H1 (cell line): Measurements from ENCODE around the gene NBEA. TPM values are rescaled to one million over a fixed set of nuclear protein-coding genes. Genes with fewer than 3 reads are reported as not detected.

Experiments used
- CTCF ChIA-PET: fragments of 300-600 bp; sonication (Branson Sonifier 250); formaldehyde crosslinking; loops from one replicate; lab custom pipeline; 2021; ENCODE audit not compliant: partially characterized antibody; lab: Charles Lee
- POLR2A ChIA-PET: fragments of 300-600 bp; sonication (Branson Sonifier 250); formaldehyde crosslinking; loops from one replicate; lab custom pipeline; 2021; ENCODE audit warnings: inconsistent platforms; ENCODE audit not compliant: partially characterized antibody; lab: Charles Lee
- DNase-seq, 2 experiments: peaks; one replicate each; pipeline versions ENCODE4 v3.0.0 to v3.0.0-alpha.2; 2010 to 2022; ENCODE audit warnings: low spot score in 2 of 2, low read depth in 1 of 2, mixed read lengths in 1 of 2
- FAIRE-seq: peaks from 2 replicates; lab custom pipeline; 2011; peaks lifted over from hg19 to GRCh38; lab: Jason Lieb, UNC
- H2AFZ ChIP-seq: 2 replicates; pipeline ENCODE4 v1.8.1; 2012; ENCODE audit warnings: low read length, inconsistent platforms
- H2AK5ac ChIP-seq: 2 replicates; pipeline ENCODE4 v1.6.1; 2013; ENCODE audit warnings: low read depth, low read length
- H2BK120ac ChIP-seq: replicated peaks from 2 replicates; pipeline ENCODE3; 2013; ENCODE audit warnings: low read depth, low read length, inconsistent platforms
- H2BK12ac ChIP-seq: 2 replicates; pipeline ENCODE4 v1.6.1; 2013; ENCODE audit warnings: low read depth, low read length
- H2BK15ac ChIP-seq: 2 replicates; pipeline ENCODE4 v1.6.1; 2013; ENCODE audit warnings: low read length
- H2BK20ac ChIP-seq: 2 replicates; pipeline ENCODE4 v1.6.1; 2013; ENCODE audit warnings: low read length
- H2BK5ac ChIP-seq: 2 replicates; pipeline ENCODE4 v1.6.1; 2013; ENCODE audit warnings: low read depth, low read length
- H3K14ac ChIP-seq: 2 replicates; pipeline ENCODE4 v1.6.1; 2013; ENCODE audit warnings: inconsistent platforms; ENCODE audit not compliant: insufficient read length
- H3K18ac ChIP-seq: 2 replicates; pipeline ENCODE4 v1.6.1; 2013; ENCODE audit warnings: low read length; ENCODE audit errors: extremely low read depth
- H3K23ac ChIP-seq: 2 replicates; pipeline ENCODE4 v1.6.1; 2013; ENCODE audit warnings: inconsistent platforms; ENCODE audit not compliant: insufficient read length
- H3K23me2 ChIP-seq: 2 replicates; pipeline ENCODE4 v1.6.1; 2013; ENCODE audit warnings: low read depth, low read length
- H3K27ac ChIP-seq: 2 replicates; pipeline ENCODE4 v1.6.1; 2011; ENCODE audit warnings: low read depth, low read length, inconsistent platforms
- H3K27me3 ChIP-seq, 4 experiments: replicated peaks in 1 of 4; 1 replicate in 1 of 4; 2 replicates in 3 of 4; pipeline versions ENCODE4 v1.6.1 to v1.8.1; 2011 to 2013; ENCODE audit warnings: low read length in 3 of 4, mild to moderate bottlenecking in 3 of 4, inconsistent platforms in 2 of 4, mixed read lengths in 2 of 4, moderate library complexity in 1 of 4; ENCODE audit not compliant: control insufficient read depth in 3 of 4, insufficient read depth in 3 of 4; ENCODE audit errors: extremely low read depth in 1 of 4
- H3K36me3 ChIP-seq, 4 experiments: 2 replicates each; pipeline versions ENCODE4 v1.6.1 to v1.8.1; 2011 to 2013; ENCODE audit warnings: mild to moderate bottlenecking in 4 of 4, low read length in 3 of 4, moderate library complexity in 2 of 4, control low read depth in 1 of 4, inconsistent platforms in 1 of 4; ENCODE audit not compliant: insufficient read depth in 4 of 4, control insufficient read depth in 2 of 4
- H3K4ac ChIP-seq: replicated peaks from 2 replicates; pipeline ENCODE3; 2013; ENCODE audit warnings: low read length, low read depth, mixed read lengths, inconsistent platforms; ENCODE audit not compliant: insufficient read length
- H3K4me1 ChIP-seq, 4 experiments: replicated peaks in 1 of 4; 1 replicate in 1 of 4; 2 replicates in 3 of 4; pipeline versions ENCODE4 v1.6.1 to v1.8.1; 2011 to 2013; ENCODE audit warnings: low read length in 3 of 4, inconsistent platforms in 2 of 4, mixed read lengths in 1 of 4; ENCODE audit not compliant: insufficient read depth in 4 of 4, control insufficient read depth in 3 of 4
- H3K4me2 ChIP-seq, 2 experiments: 2 replicates each; pipeline versions ENCODE4 v1.6.1 to v1.8.1; 2011 to 2013; ENCODE audit warnings: low read depth in 2 of 2, low read length in 2 of 2, control low read depth in 1 of 2, inconsistent platforms in 1 of 2, mild to moderate bottlenecking in 1 of 2; ENCODE audit not compliant: insufficient read depth in 1 of 2
- H3K4me3 ChIP-seq, 4 experiments: fragments of 200-600, 300-600 bp in 1 of 4; sonication (generic), shearing (Covaris generic), sonication (Bioruptor Twin) in 1 of 4; 2 replicates each; pipeline versions ENCODE4 v1.5.1 to v1.8.1; 2011 to 2016; ENCODE audit warnings: low read length in 4 of 4, low read depth in 3 of 4, control low read depth in 2 of 4, inconsistent platforms in 2 of 4, mild to moderate bottlenecking in 2 of 4, mixed read lengths in 1 of 4, moderate library complexity in 1 of 4; ENCODE audit not compliant: insufficient read depth in 2 of 4; ENCODE audit errors: extremely low read depth in 1 of 4
- H3K56ac ChIP-seq: replicated peaks from 2 replicates; pipeline ENCODE3; 2013; ENCODE audit warnings: low read depth, mild to moderate bottlenecking, mixed read lengths, low read length, inconsistent platforms; ENCODE audit not compliant: insufficient read length
- H3K79me1 ChIP-seq: 2 replicates; pipeline ENCODE4 v1.6.1; 2013; ENCODE audit warnings: low read depth, low read length, control low read depth
- H3K79me2 ChIP-seq, 2 experiments: 2 replicates each; pipeline versions ENCODE4 v1.6.1 to v1.8.1; 2012 to 2013; ENCODE audit warnings: low read length in 2 of 2, mild to moderate bottlenecking in 2 of 2, inconsistent platforms in 1 of 2; ENCODE audit not compliant: insufficient read depth in 2 of 2, control insufficient read depth in 1 of 2
- H3K9ac ChIP-seq, 4 experiments: replicated peaks in 1 of 4; 1 replicate in 1 of 4; 2 replicates in 3 of 4; pipeline versions ENCODE4 v1.6.1 to v1.8.1; 2011 to 2013; ENCODE audit warnings: low read depth in 3 of 4, low read length in 3 of 4, control low read depth in 2 of 4, mild to moderate bottlenecking in 2 of 4, moderate library complexity in 2 of 4, inconsistent platforms in 1 of 4; ENCODE audit errors: extremely low read depth in 1 of 4
- H3K9me3 ChIP-seq, 2 experiments: 2 replicates each; pipeline versions ENCODE4 v1.6.1 to v1.8.1; 2012 to 2013; ENCODE audit warnings: mild to moderate bottlenecking in 2 of 2, moderate library complexity in 2 of 2, control low read depth in 1 of 2, inconsistent platforms in 1 of 2, low read depth in 1 of 2, low read length in 1 of 2, mixed read lengths in 1 of 2; ENCODE audit not compliant: insufficient read depth in 2 of 2
- H4K20me1 ChIP-seq, 2 experiments: replicated peaks in 1 of 2; 2 replicates each; pipeline versions ENCODE3 to v1.8.1; 2011 to 2013; ENCODE audit warnings: inconsistent platforms in 2 of 2, low read length in 2 of 2, mild to moderate bottlenecking in 1 of 2; ENCODE audit not compliant: insufficient read depth in 2 of 2, control insufficient read depth in 1 of 2
- H4K5ac ChIP-seq: 2 replicates; pipeline ENCODE4 v1.6.1; 2013; ENCODE audit warnings: low read length, low read depth, mixed read lengths, inconsistent platforms; ENCODE audit not compliant: insufficient read length
- H4K8ac ChIP-seq: 2 replicates; pipeline ENCODE4 v1.8.0; 2013; ENCODE audit warnings: mild to moderate bottlenecking, moderate library complexity, low read length, inconsistent platforms; ENCODE audit not compliant: insufficient read depth; ENCODE audit errors: extremely low read depth
- H4K91ac ChIP-seq: replicated peaks from 2 replicates; pipeline ENCODE3; 2013; ENCODE audit warnings: low read length, mixed read lengths, inconsistent platforms; ENCODE audit not compliant: insufficient read length
- CREB1 ChIP-seq: IDR thresholded peaks from 2 replicates; pipeline ENCODE4 v1.6.1; 2012; ENCODE audit warnings: inconsistent platforms
- GTF2F1 ChIP-seq: IDR thresholded peaks from 2 replicates; pipeline ENCODE4 v1.6.1; 2012; ENCODE audit warnings: low read depth, low read length, improper control_type of control experiment, borderline replicate concordance
- MAX ChIP-seq: IDR thresholded peaks from 2 replicates; pipeline ENCODE4 v1.6.1; 2012; ENCODE audit warnings: inconsistent platforms
- POLR2AphosphoS5 ChIP-seq: IDR thresholded peaks from 2 replicates; pipeline ENCODE4 v1.6.1; 2011; ENCODE audit warnings: low read depth, low read length
- TAF7 ChIP-seq: optimal IDR thresholded peaks from 2 replicates; pipeline ENCODE3; 2011; ENCODE audit warnings: low read depth, mild to moderate bottlenecking, inconsistent platforms, low read length, moderate library complexity, borderline replicate concordance
- WGBS, 2 experiments: shearing (Covaris generic) in 1 of 2; methylation state at CpG; one replicate each; pipeline versions ENCODE4 v1.1.6 to v1.1.7; 2013 to 2015; ENCODE audit warnings: low lambda C conversion rate in 2 of 2, mixed read lengths in 2 of 2, inconsistent platforms in 1 of 2, low coverage in 1 of 2, missing lambda C conversion rate in 1 of 2; ENCODE audit not compliant: insufficient replicate concordance in 2 of 2, insufficient coverage in 1 of 2, insufficient read length in 1 of 2; ENCODE audit errors: extremely low coverage in 1 of 2, missing lambda C conversion rate in 1 of 2; 5-methylcytosine and 5-hydroxymethylcytosine counted together
- polyA plus RNA-seq, 7 experiments: library from polyadenylated mRNA; depleted of rRNA in 3 of 7; stranded (reverse) in 5 of 7; unstranded in 2 of 7; fragments of >200 nt in 5 of 7; fragments of 200-250 nt in 2 of 7; gene quantifications; 1 replicate in 5 of 7; 2 replicates in 1 of 7; 4 replicates in 1 of 7; pipeline versions ENCODE4 v1.2.1 to v1.2.3, GENCODE V29; 2011 to 2013; ENCODE audit warnings: missing spikeins in 2 of 7, mixed read lengths in 2 of 7
- total RNA-seq: library from RNA; stranded (reverse); fragmentation: NEBNext Ultra II Directional; extraction: Animal tissue kit (Norgen Biotek cat#: 25700); gene quantifications from 2 replicates; pipeline ENCODE4 v1.2.1, GENCODE V29; 2021

Gene NBEA
- total and polyA plus RNA-seq, 2 of the 8 experiments (the other 6 are each of a cell fraction or from before 2014, with no cell fraction given) = 14.2 to 21.5 TPM

DNA sequence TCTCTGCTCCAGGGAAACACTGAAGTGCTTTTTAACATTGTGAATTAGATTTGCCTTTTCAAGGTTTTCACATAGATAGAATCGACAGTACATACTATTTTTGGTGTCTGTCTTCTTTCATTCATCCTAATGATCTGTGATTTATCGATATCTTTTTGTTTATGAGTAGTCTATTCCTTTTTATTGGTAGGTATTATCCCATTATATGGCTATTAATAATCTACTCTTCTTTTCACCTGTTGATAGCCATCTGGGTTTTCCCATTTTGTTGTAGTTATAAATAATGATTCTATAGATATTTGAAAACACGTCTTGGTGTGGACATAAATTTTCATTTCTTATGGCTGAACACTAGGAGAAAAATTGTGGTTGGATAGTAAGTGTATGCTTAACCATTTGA lies 271.8 kb downstream of the NBEA start:
- Histone ChIP-seq H4K8ac (no peak overlapping the region), H3K79me2 (no peaks in the 10 kb centered on the region), H3K27ac (no peak overlapping the region), H3K23ac (no peak overlapping the region), H3K56ac (no peak overlapping the region), H2BK15ac (no peak overlapping the region), H3K79me1 (no peaks in the 10 kb centered on the region), H3K4me3 (no peak overlapping the region), H3K23me2 (no peaks in the 10 kb centered on the region), H3K9me3 (no peaks in the 10 kb centered on the region), H3K27me3 (no peaks in the 10 kb centered on the region), H3K4ac (no peak overlapping the region), H3K9ac (no peak overlapping the region), H2BK120ac (no peak overlapping the region), H2BK5ac (no peak overlapping the region), H3K4me2 (no peak overlapping the region), H4K5ac (no peak overlapping the region), H4K91ac (no peak overlapping the region), H2BK12ac (no peak overlapping the region), H4K20me1 (no peaks in the 10 kb centered on the region), H3K18ac (no peak overlapping the region), H2BK20ac (no peak overlapping the region), H3K36me3 (peaks cover 0 to 7% (median 2%) of the 10 kb centered on the region in 4 experiments; a peak in 3 of 8 replicates), H2AK5ac (no peak overlapping the region), H3K14ac (no peak overlapping the region), H3K4me1 (no peaks in the 10 kb centered on the region), H2AFZ (no peak overlapping the region)
- ChIA-PET CTCF (no interaction called here), POLR2A (no interaction called here)
- FAIRE-seq (no peak), DNase-seq (no peak)
- 89% methylated on average over 3 of the region's 3 CpGs; no CpG with 5 or more reads in 1 of the 2 experiments for WGBS, 2 experiments
- no peak for TF ChIP-seq POLR2AphosphoS5
- TF ChIP-seq MAX = no peak
- no peak for TF ChIP-seq CREB1
- no peak for TF ChIP-seq GTF2F1
- no peak for TF ChIP-seq TAF7
